ENCODE results near the gene THBS2. TPM values are rescaled to one million over a fixed set of nuclear protein-coding genes. Genes with fewer than 3 reads are reported as not detected.

THBS2 gene
- total RNA-seq, 1 donor from 2014 or later = 8.8 TPM

DNA sequence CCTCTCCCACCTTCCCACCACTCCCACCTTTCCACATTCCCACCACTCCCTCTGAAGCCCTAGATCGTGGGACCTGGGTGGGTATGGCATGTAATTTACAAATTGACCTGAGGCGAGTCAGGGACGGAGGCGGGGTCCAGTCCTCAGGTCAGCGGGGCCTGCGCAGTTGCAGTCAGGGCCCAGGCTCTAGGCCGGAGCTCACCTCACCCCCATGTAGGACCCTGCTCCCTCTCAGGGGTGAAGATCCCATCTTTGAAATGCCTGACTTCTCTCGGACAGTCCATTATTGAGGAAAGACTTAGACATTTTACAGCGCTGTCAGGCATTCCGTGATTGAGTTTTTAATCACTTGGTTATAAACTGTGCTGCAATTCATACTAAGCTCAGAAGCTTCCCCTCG, 10.5 kb downstream of the THBS2 start:
- Histone ChIP-seq H3K9me3 (no peaks in the 10 kb centered on the region), H3K27me3 (ENCODE audit: low read depth) (no peaks in the 10 kb centered on the region), H3K27ac (no peak overlapping the region), H3K4me1 (no peaks in the 10 kb centered on the region), H3K36me3 (peaks cover 9% of the 10 kb centered on the region), H3K4me3 (no peak overlapping the region)
- ATAC-seq (no peak), DNase-seq (no peak)
- intact Hi-C loops (cut with DNase I) = no loop called here
- TF ChIP-seq, protein P1, sequence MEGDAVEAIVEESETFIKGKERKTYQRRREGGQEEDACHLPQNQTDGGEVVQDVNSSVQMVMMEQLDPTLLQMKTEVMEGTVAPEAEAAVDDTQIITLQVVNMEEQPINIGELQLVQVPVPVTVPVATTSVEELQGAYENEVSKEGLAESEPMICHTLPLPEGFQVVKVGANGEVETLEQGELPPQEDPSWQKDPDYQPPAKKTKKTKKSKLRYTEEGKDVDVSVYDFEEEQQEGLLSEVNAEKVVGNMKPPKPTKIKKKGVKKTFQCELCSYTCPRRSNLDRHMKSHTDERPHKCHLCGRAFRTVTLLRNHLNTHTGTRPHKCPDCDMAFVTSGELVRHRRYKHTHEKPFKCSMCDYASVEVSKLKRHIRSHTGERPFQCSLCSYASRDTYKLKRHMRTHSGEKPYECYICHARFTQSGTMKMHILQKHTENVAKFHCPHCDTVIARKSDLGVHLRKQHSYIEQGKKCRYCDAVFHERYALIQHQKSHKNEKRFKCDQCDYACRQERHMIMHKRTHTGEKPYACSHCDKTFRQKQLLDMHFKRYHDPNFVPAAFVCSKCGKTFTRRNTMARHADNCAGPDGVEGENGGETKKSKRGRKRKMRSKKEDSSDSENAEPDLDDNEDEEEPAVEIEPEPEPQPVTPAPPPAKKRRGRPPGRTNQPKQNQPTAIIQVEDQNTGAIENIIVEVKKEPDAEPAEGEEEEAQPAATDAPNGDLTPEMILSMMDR (IDR thresholded peaks at IDR 0.05) = no peak

DNA sequence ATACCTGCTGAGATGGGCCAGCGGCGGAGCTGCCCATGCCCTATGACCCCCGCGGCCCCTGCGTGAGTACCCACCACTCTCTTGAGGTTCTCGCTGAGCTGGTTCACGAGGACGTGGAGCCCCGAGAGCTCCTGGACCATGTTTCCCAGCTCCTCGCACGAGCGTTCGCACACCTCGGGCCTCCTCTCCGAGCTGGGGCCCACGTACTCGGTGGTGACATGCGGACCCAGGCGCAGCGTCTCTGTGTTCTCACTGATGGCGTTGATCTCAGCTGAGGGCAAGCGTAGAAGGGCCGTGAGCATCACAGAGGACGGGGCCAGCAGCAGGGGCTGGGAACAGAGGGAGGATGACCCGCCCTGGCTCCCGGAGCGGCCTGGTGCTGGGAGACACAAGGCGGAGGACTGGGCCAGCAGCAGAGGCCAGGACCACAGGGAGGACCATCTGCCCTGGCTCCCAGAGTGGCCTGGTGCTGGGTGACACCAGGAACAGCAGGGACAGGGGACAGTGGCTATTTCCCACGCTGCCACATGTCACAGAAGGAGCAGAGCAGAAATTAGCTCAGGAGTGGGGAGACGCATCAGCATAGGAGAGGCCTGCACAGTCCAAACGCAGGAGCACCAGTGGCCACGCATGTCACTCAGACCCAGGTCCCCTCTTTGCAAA, 11.8 kb downstream of the THBS2 start:
- intact Hi-C loops (cut with DNase I) = no loop called here
- no peaks in the 10 kb centered on the region for H3K9me3 ChIP-seq
- TF ChIP-seq, protein P1 (IDR thresholded peaks at IDR 0.05) = no peak
- ATAC-seq (no peak), DNase-seq (no peak)
- H3K36me3 ChIP-seq = peaks cover 4% of the 10 kb centered on the region
- H3K4me1 ChIP-seq = no peaks in the 10 kb centered on the region
- no peak overlapping the region for H3K27ac ChIP-seq
- H3K27me3 ChIP-seq (ENCODE audit: low read depth) = no peaks in the 10 kb centered on the region
- no peak overlapping the region for H3K4me3 ChIP-seq

DNA sequence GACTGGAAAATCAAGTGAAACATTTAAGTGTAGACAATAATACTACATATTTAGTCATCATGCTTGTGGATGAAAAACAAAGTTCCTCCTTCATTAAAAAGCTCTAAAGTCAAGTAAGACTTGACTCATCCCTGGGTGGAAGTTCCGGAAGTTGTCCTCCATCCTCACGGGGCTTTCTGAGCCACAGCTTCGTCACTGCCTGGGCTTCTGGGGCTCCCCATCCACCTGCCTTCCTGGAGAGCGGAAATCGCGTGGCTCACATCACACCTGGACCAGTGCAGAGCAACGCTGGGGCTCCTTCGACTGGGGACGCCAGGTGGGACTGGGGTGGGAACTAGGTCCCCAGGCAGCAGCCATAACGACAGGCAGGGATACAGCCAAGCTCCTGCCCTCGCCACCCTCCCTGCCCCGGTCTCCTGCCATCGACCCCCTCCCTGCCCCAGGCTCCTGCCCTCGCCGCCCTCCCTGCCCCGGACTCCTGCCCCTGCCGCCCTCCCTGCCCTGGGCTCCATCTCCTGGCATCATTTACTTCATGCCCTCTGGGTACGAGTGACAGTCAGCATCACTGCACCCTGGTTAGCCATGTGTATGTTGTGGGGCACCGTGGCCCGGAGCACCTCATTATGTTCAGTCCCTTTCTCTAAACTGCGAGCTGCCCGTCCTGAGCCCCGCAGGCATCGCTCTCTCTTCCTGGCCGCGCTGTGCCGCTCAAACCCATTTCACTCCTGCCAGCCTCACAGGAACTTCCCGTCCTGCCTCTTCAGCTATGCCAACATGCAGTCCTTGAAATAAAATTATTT, 12.9 kb downstream of the THBS2 start:
- Histone ChIP-seq H3K9me3 (no peaks in the 10 kb centered on the region), H3K27me3 (ENCODE audit: low read depth) (no peaks in the 10 kb centered on the region), H3K4me3 (no peak overlapping the region), H3K36me3 (no peaks in the 10 kb centered on the region), H3K27ac (no peak overlapping the region), H3K4me1 (no peaks in the 10 kb centered on the region)
- intact Hi-C loops (cut with DNase I) = no loop called here
- DNase-seq (no peak), ATAC-seq (no peak)
- TF ChIP-seq, protein P1 (IDR thresholded peaks at IDR 0.05) = no peak

DNA sequence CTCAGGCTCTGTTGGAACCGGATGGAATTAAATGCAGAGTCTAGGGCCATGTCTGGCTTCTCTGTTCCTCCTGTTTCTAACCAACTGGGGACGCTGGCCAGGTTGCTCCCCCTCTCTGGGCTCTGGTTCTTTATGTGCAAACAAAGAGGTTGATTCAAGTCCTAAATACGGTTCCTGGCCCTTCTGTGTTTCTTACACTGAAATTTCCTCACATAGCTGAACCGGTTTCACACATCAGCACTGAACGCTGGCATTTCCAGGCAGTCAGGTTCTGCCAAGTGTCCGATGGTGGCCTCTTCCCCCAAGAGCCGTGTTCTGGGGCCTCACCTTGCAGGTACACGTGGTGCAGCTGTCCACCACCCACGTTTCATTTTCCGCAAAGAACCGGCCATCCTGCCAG, 13.5 kb downstream of the THBS2 start:
- H3K9me3 ChIP-seq = no peaks in the 10 kb centered on the region
- ATAC-seq (no peak), DNase-seq (no peak)
- TF ChIP-seq, protein P1 (IDR thresholded peaks at IDR 0.05) = no peak
- no peaks in the 10 kb centered on the region for H3K4me1 ChIP-seq
- no peaks in the 10 kb centered on the region for H3K27me3 ChIP-seq (ENCODE audit: low read depth)
- intact Hi-C loops (cut with DNase I) = no loop called here
- no peaks in the 10 kb centered on the region for H3K36me3 ChIP-seq
- no peak overlapping the region for H3K4me3 ChIP-seq
- H3K27ac ChIP-seq = no peak overlapping the region

DNA sequence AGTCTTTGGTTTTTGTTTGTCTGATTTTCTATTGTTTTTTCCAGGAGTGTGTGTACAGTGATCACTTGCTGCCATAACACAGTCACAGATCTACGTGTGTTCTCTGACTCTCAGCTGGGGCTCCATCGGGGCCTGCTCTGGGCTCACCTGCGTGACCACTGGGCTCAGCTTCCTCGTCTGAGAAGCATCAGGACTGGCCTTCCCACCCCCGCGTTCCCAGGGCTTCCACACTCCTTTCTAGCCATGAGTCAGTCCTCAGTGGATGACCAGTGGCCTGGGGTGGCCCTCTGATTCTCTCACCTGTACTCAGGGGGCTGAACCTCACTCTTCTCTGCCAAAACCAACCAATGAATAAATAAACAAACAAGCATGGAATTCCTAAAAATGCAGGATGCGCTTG, 14.5 kb downstream of the THBS2 start:
- Histone ChIP-seq H3K36me3 (no peaks in the 10 kb centered on the region), H3K27me3 (ENCODE audit: low read depth) (no peaks in the 10 kb centered on the region), H3K4me3 (no peak overlapping the region), H3K9me3 (no peaks in the 10 kb centered on the region), H3K4me1 (no peaks in the 10 kb centered on the region), H3K27ac (no peak overlapping the region)
- ATAC-seq (no peak), DNase-seq (no peak)
- intact Hi-C loops (cut with DNase I) = no loop called here
- TF ChIP-seq, protein P1 (IDR thresholded peaks at IDR 0.05) = no peak

Data from lower lobe of right lung (tissue), 2 donors.